GM18502 (cell line): ENCODE results near the gene SLC25A45.
A peak's percentile ranks its signal among the peaks of the same experiment; 100 is the strongest.

Experiments
- ATAC-seq: cut with Tn5 transposase; IDR thresholded peaks from one replicate; pipeline ENCODE4 v1.9.1; 2021; ENCODE audit warnings: mild to moderate bottlenecking; ENCODE audit not compliant: unreplicated experiment, poor library complexity

The SLC25A45 gene

DNA sequence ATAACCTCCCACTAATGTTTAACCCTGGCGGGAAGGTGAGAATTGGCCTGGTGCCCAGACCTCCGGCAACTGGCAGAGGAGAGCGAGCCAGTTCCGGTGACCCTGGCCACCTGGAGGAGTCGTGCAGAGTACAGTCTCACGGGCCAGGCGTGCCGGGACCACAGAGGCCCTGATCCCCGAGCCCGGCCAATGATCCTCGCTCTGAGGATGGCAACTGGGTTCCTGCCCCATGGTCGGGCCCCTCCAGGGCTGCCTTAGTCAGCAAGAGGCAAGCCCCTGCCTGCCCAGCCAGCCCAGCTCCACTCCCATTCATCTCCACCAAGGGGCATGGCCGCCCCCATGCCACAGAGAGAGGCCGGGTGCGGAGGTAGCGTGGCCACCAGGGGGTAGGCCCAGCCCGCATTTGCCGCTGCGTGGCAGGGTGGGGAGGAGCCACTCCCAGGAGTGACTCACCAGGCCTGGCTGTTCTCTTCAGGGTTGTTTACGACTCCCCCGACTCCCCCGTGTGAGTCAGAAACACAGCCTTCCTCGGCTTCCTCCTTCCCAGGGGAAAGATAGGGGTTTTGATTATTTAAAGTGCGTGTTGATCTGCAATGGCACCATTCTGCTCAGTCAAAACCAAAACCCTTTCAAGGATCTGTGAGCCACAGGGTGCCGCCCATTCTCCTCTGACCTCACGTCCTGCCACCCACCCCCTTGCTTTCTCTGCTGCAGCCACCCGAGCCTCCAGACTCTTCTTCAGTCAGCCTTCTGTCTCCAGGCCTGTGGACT is at the start of gene SLC25A45:
Gene SLC25A45 (minus strand): TSS at position 614 of the 771 bp plus-strand sequence. CDS start 695 bp downstream, outside the sequence.
- peak; percentile 60 for ATAC-seq

DNA sequence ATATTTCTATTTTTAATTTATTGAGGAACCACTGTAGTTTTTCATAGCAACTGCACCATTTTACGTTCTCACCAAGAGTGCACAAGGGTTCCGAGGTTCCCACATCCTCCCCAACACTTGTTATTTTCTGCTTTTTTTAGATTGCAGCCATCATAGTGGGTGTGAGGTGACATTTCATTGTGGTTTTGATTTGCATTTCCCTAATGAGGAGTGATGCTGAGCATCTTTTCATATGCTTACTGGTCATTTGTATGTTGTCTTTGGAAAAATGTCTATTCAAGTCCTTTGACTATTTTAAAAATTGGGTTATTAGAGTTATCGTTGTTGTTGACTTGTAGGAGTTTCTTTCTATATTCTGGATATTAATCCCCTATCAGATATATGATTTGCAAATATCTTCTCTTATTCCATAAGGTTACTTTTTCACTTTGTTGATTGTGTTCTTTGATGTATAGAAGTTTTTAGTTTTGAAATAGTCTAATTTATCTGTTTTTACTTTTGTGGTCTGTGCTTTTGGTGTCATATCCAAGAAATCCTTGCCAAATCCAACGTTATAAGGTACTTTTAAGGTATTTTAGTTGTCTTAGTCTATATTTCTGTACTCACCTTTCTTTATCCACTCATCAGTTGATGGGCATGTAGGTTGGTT is 49.1 kb upstream of the SLC25A45 start:
- ATAC-seq = no peak

DNA sequence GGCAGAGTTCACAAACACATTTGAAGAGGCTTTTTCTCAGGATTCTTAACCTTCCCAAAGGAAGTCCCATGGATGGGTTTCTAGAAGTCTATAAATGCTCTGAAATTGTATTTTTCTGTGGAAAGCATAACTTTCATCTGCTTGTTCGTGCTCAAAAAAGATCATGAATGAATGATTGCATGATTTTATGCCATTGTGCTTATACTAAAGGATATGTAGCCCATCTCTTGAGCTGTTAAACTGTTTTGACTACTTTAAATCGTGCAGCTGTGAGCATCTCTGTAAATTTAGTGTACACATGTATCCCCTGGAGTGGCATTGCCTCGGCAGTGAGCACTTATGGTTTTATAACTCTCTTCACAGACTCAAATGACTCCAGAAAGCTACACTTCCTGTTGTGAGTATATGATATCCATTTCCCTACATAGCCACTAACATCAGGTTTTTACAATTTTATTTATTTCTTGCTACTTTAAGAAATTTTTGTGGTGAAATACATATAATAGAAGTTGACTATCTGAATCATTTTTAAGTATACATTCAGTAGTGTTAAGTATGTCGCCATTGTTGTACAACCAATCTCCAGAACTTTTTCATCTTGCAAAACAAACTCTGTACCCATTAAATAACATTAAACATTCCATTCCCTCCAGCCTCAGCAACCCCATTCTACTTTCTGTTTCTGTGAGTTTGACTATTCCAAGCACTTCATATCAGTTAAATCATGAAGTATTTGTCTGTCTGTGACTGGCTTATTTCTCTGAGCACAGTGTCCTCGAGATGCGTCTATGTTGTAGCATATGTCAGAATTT is 48.2 kb upstream of the SLC25A45 start:
- no peak for ATAC-seq

- no peak for ATAC-seq
These were observed 47.4 kb upstream of the SLC25A45 start for GRCh38 chr11:65429724-65430405.

DNA sequence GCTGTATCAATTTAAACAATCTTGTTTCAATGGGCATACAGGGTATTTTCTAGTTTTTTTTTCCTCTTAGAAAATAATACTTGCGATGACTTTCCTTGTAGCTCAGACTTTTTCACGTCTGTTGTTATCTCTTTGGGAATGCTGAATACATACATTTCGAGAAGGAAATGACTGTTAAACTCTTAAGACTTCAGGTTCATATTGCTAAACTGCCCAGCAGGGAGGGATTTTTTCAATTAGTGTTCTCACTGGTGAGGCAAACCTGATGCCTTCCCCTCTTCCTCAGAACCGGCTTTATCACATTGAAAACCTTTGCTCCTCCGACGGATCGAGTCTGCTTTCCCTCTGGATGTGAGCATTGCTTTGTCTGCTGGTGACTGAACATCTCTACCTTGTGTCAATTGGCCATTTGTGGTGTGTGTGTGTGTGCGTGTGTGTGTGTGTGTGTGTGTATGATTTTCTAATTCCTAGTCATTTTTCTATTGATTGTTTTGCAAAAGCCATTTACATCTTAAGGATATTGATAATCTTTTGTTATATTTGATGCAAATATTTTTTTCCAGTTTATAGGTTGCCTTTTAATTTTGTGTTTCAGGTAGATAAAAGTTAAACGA is 46.7 kb upstream of the SLC25A45 start:
- no peak for ATAC-seq

DNA sequence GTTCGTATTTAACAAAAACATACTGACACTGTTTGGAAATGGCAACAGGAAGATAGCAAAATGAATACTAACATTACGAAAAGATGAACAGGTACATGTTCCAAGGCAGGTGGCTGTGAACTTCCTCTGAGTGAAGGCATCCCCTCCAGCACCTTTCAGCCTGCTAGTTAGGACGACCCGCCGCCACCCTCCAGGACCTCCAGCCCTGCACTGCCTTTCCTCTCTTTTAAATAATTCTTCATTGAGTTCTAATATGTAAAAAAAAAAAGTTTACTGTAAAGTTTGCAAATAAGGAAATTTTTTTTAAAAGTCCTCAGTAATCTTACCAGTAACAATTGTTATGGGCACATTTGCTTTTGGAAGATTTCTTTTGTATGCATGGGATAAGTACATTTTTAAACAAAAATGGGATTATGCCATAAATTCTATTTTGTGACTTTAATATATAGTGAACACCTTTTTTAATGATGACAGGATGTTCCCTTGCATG is 46.2 kb upstream of the SLC25A45 start:
- ATAC-seq = no peak

- ATAC-seq = no peak
These were observed 45.5 kb upstream of the SLC25A45 start for GRCh38 chr11:65427691-65428577.

- ATAC-seq = no peak
These were observed 44.6 kb upstream of the SLC25A45 start for GRCh38 chr11:65426839-65427690.

- no peak for ATAC-seq
These were observed 43.8 kb upstream of the SLC25A45 start for GRCh38 chr11:65425971-65426838.

DNA sequence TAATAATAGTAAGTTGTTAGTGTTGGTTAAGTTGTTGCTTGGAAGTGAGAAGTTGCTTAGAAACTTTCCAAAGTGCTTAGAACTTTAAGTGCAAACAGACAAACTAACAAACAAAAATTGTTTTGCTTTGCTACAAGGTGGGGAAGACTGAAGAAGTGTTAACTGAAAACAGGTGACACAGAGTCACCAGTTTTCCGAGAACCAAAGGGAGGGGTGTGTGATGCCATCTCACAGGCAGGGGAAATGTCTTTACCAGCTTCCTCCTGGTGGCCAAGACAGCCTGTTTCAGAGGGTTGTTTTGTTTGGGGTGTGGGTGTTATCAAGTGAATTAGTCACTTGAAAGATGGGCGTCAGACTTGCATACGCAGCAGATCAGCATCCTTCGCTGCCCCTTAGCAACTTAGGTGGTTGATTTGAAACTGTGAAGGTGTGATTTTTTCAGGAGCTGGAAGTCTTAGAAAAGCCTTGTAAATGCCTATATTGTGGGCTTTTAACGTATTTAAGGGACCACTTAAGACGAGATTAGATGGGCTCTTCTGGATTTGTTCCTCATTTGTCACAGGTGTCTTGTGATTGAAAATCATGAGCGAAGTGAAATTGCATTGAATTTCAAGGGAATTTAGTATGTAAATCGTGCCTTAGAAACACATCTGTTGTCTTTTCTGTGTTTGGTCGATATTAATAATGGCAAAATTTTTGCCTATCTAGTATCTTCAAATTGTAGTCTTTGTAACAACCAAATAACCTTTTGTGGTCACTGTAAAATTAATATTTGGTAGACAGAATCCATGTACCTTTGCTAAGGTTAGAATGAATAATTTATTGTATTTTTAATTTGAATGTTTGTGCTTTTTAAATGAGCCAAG is 42.9 kb upstream of the SLC25A45 start:
- ATAC-seq = no peak

GRCh38 chr11:65424205-65425104 is 42.0 kb upstream of the SLC25A45 start:
- ATAC-seq = no peak

GRCh38 chr11:65423516-65424204 is 41.2 kb upstream of the SLC25A45 start:
- ATAC-seq = no peak

DNA sequence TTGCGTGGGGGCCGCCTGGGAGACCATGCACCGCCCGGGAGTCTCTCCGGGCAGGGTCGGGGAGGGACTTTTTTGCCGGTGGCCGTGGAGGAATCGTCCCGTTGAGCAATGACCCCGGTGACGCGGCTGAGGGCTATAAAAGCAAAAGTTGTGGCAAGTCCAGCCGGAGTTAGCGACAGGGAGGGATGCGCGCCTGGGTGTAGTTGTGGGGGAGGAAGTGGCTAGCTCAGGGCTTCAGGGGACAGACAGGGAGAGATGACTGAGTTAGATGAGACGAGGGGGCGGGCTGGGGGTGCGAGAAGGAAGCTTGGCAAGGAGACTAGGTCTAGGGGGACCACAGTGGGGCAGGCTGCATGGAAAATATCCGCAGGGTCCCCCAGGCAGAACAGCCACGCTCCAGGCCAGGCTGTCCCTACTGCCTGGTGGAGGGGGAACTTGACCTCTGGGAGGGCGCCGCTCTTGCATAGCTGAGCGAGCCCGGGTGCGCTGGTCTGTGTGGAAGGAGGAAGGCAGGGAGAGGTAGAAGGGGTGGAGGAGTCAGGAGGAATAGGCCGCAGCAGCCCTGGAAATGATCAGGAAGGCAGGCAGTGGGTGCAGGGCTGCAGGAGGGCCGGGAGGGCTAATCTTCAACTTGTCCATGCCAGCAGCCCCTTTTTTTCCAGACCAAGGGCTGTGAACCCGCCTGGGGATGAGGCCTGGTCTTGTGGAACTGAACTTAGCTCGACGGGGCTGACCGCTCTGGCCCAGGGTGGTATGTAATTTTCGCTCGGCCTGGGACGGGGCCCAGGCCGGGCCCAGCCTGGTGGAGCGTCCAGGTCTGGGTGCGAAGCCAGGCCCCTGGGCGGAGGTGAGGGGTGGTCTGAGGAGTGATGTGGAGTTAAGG is 40.4 kb upstream of the SLC25A45 start, which contains the start of gene NEAT1:
Gene NEAT1 (plus strand): TSS at position 166 of the 883 bp plus-strand sequence.
- ATAC-seq = no peak
